Psoas muscle (tissue), 8 donors: ENCODE data around the gene RASA1. TPM values are rescaled to one million over a fixed set of nuclear protein-coding genes. Genes with fewer than 3 reads are reported as not detected.
A peak's percentile ranks its signal among the peaks of the same experiment; 100 is the strongest.

Source experiments
- ATAC-seq, 4 donors: fragments of 200-7000 bp; cut with Tn5 transposase; one replicate each; pipeline ENCODE4 v1.9.1; 2020; ENCODE audit warnings: moderate library complexity in 3 of 4, mild to moderate bottlenecking in 2 of 4
- DNase-seq, 2 donors: peaks; one replicate each; pipeline ENCODE4 v3.0.0-alpha.2; 2020
- H3K27ac ChIP-seq: fragments of 200-600 bp; one replicate; pipeline ENCODE4 v1.8.0; 2022
- H3K27me3 ChIP-seq, 3 donors: fragments of 200-600 bp in 1 of 3; one replicate each; pipeline versions ENCODE4 v1.6.1 to v1.8.0; 2013 to 2022; ENCODE audit warnings: low read length in 2 of 3, mild to moderate bottlenecking in 2 of 3, moderate library complexity in 1 of 3; ENCODE audit not compliant: insufficient read depth in 3 of 3
- H3K36me3 ChIP-seq, 2 donors: fragments of 200-600 bp in 1 of 2; one replicate each; pipeline versions ENCODE4 v1.6.1 to v1.8.0; 2013 to 2022; ENCODE audit warnings: low read depth in 1 of 2, mild to moderate bottlenecking in 1 of 2, moderate library complexity in 1 of 2; ENCODE audit not compliant: insufficient read depth in 1 of 2
- H3K4me1 ChIP-seq: fragments of 200-600 bp; one replicate; pipeline ENCODE4 v1.8.0; 2022
- H3K4me3 ChIP-seq: fragments of 200-600 bp; one replicate; pipeline ENCODE4 v1.8.0; 2022; ENCODE audit warnings: mild to moderate bottlenecking
- H3K9me3 ChIP-seq: fragments of 200-600 bp; one replicate; pipeline ENCODE4 v1.8.0; 2022
- CTCF ChIP-seq: fragments of 200-600 bp; IDR thresholded peaks from one replicate; pipeline ENCODE4 v1.8.0; 2022; ENCODE audit warnings: antibody characterized with exemption
- WGBS, 3 donors: extraction: QIAGEN DNeasy Blood & Tissue Kit; methylation state at CpG; one replicate each; pipeline versions ENCODE4 v1.1.6 to v1.1.7; 2013; 5-methylcytosine and 5-hydroxymethylcytosine counted together
- intact Hi-C, 2 donors: fragments of 100-400 bp; cut with DNase I; formaldehyde crosslinking; loops; one replicate each; pipeline versions ENCODE4 v1.11.0 to v1.14.2; 2022
- polyA plus RNA-seq, 3 donors: library from polyadenylated mRNA; stranded (reverse); fragments of 200-250 nt; gene quantifications; one replicate each; pipeline ENCODE4 v1.2.3, GENCODE V29; 2013
- total RNA-seq, 4 donors: library from RNA; stranded (reverse); fragmentation: NEBNext Ultra II Directional in 2 of 4; extraction: Animal tissue kit (Norgen Biotek cat#: 25700) in 2 of 4; gene quantifications; one replicate each; pipeline versions ENCODE4 v1.2.1 to v1.2.4, GENCODE V29; 2021 to 2023
- donor health status: healthy with polysubstance abuse.
- donor health status: DM: no; HTN: no; CAD: no; lungs with moderate emphysema.
- donor health status: Bipolar disorder and iron deficiency.
- donor health status: healthy.
- donor health status: DM: yes; HTN: yes; CAD: no.
- donor health status: DM: no; HTN: no; CAD: no.
- donor health status: DM: no; HTN: no; CAD: no.
- donor health status: DM: yes; HTN: yes; CAD: no.

RASA1 gene
- total and polyA plus RNA-seq, 7 donors: 5.4 to 16.8 (median 11.4) TPM

- Histone ChIP-seq H3K36me3 (peaks cover 22 to 100% of the 10 kb centered on the region in 2 donors), H3K4me1 (no peaks in the 10 kb centered on the region), H3K27ac (peak overlapping the region; percentile 2), H3K27me3 (no peaks in the 10 kb centered on the region), H3K4me3 (no peak overlapping the region), H3K9me3 (no peaks in the 10 kb centered on the region)
- DNase-seq: no peak
- peak in 2 of 4 donors; percentile 37 to 38 for ATAC-seq
- TF ChIP-seq CTCF: no peak
- 89 to 95% (median 92%) methylated on average over 3 of the region's 3 CpGs for WGBS, 3 donors
- intact Hi-C loops: loop anchor here in 1 of 2 donors (10.0 kb wide), 1 partner anchor 330 kb away; no protein-coding TSS in a partner anchor
Measured at GRCh38 chr5:87394411-87395165, 126.9 kb downstream of the RASA1 start.

- intact Hi-C loops: loop anchor here in 1 of 2 donors (10.0 kb wide), 1 partner anchor 334 kb away; no protein-coding TSS in a partner anchor
- H3K4me1 ChIP-seq: peaks cover 5% of the 10 kb centered on the region
- H3K27me3 ChIP-seq: no peaks in the 10 kb centered on the region
- H3K4me3 ChIP-seq: no peak overlapping the region
- peaks cover 13 to 100% of the 10 kb centered on the region in 2 donors for H3K36me3 ChIP-seq
- TF ChIP-seq CTCF: no peak
- no peaks in the 10 kb centered on the region for H3K9me3 ChIP-seq
- ATAC-seq (no peak), DNase-seq (no peak)
- no peak overlapping the region for H3K27ac ChIP-seq
- WGBS, 3 donors: 81 to 92% (median 84%) methylated on average over 5 of the region's 5 CpGs
Measured at GRCh38 chr5:87398981-87399614, 131.4 kb downstream of the RASA1 start.

GRCh38 chr5:87399720-87400119 is 132.0 kb downstream of the RASA1 start:
- ATAC-seq (no peak), DNase-seq (no peak)
- no peak overlapping the region for H3K27ac ChIP-seq
- intact Hi-C loops: loop anchor here in 1 of 2 donors (10.0 kb wide), 1 partner anchor 335 kb away; no protein-coding TSS in a partner anchor
- H3K36me3 ChIP-seq: peaks cover 13 to 100% of the 10 kb centered on the region in 2 donors
- no peaks in the 10 kb centered on the region for H3K9me3 ChIP-seq
- H3K4me3 ChIP-seq: no peak overlapping the region
- H3K27me3 ChIP-seq: no peaks in the 10 kb centered on the region
- WGBS, 3 donors: 71 to 77% (median 72%) methylated on average over 2 of the region's 2 CpGs
- peaks cover 5% of the 10 kb centered on the region for H3K4me1 ChIP-seq
- no peak for TF ChIP-seq CTCF

- H3K4me3 ChIP-seq: no peak overlapping the region
- no peak for DNase-seq
Measured at GRCh38 chr5:87400305-87400899, 132.7 kb downstream of the RASA1 start.

More at GRCh38 chr5:87400305-87400899, 132.7 kb downstream of the RASA1 start:
- intact Hi-C loops: no loop called here
- Histone ChIP-seq H3K4me1 (peaks cover 5% of the 10 kb centered on the region), H3K27ac (no peak overlapping the region), H3K27me3 (no peaks in the 10 kb centered on the region), H3K36me3 (peaks cover 14 to 100% of the 10 kb centered on the region in 2 donors), H3K9me3 (no peaks in the 10 kb centered on the region)
- ATAC-seq: peak in 3 of 4 donors; percentile 49 to 80 (median 64)
- peak; percentile 74 for TF ChIP-seq CTCF
- WGBS, 3 donors: 65 to 71% (median 67%) methylated on average over 4 of the region's 4 CpGs
